GM19193 (cell line): ENCODE data around the gene ANKRD61.

Experiments used
- POLR2A ChIP-seq: IDR thresholded peaks from 4 replicates; pipeline ENCODE4 v1.6.1; 2011; ENCODE audit not compliant: insufficient read depth, insufficient read length; ENCODE audit errors: extremely low read depth

ANKRD61 gene

DNA sequence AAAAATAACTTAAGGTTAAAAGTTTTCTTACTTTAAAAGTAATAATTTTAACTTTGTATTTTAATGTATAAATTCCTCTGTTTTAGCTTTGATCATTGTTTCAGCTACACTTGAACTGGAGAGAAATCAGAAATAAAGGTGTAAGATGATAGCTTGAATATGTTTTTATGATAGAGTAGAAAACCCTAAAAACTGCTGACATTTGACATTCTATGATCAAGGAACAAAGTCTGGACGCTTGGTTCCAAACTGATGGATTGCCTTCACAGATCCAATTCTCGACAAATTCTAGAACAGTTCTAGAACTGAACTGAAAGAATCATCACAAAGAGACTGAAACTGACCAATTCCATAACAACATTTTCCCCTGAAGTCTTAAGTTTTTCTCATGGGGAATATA is at the start of gene ANKRD61:
ANKRD61 (plus strand) TSS at position 389 of the 400 bp plus-strand sequence; CDS start at position 389, 0 bp downstream.
- no peak for TF ChIP-seq POLR2A

DNA sequence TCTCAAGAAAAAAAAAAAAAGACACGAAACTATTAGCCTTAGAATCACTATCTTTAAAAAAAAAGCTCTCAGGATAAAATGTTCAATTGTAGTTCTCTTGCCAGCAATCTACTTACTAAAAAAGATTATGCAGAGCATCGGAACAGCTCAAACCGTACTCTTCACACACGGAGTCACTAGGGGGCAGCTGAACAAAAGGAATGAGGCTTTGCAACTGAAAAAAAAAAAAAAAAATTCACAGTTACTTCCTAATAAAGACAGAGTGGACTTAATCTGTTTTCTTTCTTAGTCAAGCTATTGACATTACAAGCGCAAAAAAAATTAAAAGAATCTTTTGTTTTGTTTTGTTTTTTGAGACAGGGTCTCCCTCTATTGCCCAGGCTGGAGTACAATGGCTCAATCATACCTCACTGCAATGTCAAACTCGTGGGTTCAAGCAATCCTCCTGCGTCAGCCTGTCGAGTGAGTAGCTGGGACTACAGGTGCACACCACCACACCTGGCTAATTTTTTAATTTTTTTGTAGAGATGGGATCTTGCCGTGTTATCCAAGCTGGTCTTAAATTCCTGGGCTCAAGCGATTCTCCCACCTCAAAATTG is 33.9 kb upstream of the ANKRD61 start:
- TF ChIP-seq POLR2A = no peak

DNA sequence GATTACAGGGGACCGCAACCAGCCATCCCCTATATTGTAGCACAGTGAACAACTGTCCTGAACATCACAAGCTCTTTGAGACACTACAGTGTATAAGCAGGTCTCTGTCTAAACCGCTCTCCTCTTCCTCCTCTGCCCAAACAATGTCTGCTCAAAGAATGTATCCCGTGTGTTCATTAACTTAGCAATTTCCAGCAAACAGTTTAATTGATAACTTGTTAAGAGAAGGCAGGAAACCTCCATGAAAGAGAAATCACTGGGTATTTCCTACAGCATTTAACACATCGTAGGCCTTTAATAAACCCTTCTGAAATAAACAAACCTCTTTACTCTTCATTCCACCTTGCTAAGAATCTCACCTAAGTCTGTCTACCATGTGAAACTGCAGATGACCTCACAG is 23.8 kb upstream of the ANKRD61 start:
- TF ChIP-seq POLR2A = no peak

DNA sequence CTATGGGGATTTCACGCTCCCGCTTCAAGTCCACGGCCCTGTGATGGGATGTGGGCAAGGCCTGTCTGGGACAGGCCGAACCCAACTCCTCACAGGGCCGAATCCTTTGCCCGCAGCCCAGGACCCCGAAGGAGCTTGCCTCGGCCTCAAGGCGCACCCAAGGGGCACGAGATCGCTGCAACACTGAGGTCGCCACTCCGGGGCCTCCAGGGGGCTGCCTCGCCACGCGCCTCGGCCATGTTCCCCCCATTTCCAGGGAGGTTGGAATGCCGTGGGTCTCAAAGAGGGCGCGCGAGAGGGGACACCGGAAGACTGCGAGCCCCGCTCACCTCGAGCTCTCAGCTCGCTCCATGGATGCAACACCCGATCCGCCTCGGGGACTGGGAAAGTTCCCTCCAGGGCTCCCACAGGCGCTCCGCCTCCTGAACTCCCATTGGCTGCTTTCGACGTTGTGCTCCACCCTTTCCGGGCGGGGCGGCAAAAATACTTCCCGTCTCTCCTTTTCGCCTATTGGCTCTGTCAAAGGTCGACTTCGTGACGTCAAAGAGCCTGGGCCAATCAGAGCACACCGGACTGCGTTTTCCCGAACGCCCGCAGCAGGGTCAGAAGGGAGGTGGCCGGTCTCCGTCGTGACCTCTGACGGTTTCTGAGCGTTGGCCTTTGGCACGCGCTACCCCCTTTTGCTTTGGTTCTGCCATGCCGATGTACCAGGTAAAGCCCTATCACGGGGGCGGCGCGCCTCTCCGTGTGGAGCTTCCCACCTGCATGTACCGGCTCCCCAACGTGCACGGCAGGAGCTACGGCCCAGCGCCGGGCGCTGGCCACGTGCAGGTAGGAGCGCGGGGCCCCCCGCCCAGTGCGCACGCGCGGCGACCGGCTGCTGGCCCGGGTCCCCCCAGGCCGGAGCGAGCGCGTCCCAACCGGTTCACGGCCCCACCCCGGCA is 22.2 kb upstream of the ANKRD61 start, which contains the start of the genes AIMP2 and PMS2:
AIMP2 (plus strand) TSS at position 605 of the 944 bp plus-strand sequence; CDS start at position 697, 92 bp downstream.
PMS2 (minus strand) TSS at position 382 of the 944 bp plus-strand sequence; CDS start at position 352, 30 bp downstream.
- TF ChIP-seq POLR2A = peak; percentile 88

DNA sequence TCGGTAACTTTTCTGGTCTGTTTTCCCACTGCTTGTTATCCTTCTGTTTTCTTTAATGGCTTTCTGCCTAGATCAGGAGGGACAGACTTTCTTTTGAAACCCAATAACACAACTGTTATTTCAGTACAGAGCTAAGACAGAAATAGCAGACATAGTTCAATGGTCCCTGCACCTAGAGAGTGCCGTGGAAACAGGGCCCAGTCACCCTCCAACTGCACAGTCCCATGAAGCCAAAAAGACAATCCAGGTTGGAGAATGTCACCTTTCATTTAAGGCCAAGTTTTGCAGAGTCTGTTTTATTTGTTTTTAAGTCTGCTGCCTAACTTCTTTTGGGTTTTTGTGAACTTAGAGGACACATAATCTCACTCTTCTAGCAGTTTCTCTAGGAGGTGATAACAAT is 19.6 kb upstream of the ANKRD61 start:
- TF ChIP-seq POLR2A = no peak

DNA sequence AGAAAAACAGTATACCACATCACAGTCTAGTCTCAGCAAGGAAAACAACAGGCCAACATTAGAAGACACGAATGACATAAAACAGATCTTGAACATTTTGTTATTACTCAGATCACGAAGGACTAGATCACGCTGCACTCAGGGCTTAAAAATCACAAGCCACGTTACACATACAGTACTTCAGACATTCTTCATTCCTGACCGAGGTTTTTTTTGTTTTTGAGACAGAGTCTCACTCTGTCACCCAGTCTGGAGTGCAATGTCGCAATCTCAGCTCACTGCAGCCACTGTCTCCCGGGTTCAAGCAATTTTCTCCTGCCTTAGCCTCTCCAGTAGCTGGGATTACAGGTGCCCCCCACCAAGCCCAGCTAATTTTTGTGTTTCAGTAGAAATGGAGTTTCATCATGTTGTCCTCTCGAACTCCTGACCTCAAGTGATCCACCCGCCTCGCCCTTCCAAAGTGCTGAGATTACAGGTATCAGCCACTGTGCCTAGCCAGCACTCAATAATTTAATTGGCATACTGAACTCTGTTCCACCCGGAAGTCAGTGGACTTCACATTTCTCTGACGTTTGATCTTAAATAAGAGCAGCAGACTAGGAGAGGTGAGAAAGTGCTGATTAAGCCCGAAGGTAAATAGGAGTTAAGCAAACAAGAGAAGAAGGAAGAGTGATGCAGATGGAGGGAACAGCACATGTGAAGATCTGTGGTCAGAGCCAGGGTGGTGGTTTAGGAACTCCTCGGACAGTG is 18.6 kb upstream of the ANKRD61 start:
- no peak for TF ChIP-seq POLR2A

DNA sequence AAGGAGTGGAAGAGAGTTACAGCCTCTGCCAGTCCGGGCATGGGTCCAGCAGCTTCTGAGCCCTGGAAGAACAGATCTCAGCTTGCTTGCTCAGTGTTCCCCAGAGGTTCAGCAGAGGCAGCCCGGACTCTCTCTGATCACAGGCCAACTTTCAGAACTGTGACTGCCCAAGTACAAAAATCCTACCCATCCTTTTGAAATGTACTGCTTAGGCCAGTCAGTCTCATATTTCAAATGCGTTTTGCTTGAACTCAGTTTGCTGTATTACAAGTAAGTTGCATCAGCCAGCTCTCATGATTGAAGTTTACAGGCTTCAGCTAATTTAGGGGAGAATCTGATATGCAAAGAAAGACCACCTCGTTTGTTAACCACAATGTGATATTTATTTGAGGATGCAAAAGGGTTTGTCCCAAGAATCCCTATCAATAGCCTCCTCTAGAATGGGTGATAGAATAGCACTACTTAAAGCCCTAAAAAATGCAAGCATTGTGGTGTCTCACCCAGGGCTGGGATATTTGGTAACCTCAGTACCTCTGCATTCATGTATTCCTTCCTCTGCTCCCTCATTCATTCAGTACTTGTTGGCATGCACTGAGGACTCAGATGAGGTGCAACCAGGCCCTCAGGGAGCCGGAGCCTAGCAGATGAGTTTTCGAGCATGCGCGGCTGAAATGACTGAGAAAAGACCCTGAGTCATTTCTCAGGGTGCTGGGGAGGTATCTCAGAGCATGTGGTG is 15.1 kb upstream of the ANKRD61 start:
- no peak for TF ChIP-seq POLR2A

DNA sequence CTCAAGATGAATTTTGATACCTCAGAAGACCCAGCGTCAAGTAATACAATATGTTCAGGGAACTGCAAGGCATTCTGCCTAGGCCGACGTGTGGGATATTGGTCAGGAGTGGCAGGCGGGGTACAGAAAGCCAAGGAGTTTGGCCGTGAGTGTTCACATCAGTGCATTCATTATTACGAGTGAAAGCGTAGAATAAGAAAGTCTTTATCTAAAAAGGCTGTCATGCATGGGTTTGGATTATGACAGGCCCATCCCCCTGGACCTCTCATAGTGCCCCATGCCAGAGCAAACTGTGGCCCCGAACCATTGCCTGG is 14.6 kb upstream of the ANKRD61 start:
- TF ChIP-seq POLR2A = no peak

DNA sequence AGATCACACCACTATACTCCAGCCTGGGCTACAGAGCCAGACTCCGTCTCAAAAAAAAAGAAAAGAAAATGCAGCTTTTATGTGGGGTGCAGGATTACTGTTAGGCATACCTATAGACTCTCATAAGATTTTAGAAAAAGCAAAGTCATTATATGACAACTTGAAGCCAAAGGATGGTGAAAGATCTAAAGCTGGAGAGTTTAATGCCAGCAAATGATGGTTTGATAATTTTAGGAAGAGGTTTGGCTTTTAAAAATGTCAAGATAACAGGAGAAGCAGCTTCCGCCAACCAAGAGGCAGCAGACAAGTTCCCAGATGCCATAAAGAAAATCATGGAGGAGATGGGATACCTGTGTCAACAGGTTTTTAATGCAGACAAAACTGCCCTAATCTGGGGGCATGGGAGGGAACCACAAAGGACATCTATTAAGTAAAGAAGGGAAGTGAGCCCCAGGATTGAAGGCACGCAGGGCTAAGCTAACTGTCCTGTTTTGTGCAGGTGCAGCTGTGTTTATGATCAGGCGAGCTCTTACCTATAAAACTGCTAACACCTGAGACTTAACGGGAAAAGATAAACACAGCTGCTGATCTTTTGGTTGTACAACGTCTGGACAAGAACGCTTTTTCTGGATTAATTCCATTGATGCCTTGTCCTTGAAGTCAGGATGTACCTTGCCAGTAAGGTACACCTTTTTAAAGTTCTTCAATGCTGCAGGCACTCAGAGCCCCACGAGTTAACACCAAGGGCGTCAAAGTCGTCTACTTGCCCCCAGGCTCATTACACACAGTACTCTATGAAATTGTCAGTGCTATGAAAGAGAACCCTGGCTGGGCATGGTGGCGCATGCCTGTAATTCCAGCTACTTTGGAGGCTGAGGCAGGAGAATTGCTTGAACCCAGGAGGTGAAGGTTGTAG is 10.5 kb upstream of the ANKRD61 start:
- no peak for TF ChIP-seq POLR2A

DNA sequence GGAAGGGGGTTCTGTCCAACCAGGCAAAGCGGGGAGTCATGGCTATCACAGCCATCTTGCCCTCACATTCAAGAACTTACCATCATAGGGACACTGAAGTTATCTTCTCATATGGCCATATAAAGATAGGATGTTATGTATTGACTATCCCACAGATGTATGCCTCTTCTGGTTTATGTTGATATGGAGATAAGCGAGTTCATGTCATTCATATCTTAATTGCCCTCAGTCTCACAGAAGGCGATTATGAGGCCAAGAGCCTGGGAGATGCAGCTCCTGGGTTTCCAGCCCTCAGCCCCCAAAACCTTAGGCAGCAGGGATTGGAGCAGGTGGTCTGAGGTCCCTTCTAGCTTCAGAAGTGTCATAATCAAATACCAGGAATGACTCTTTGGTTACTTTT is 8.5 kb upstream of the ANKRD61 start:
- no peak for TF ChIP-seq POLR2A

DNA sequence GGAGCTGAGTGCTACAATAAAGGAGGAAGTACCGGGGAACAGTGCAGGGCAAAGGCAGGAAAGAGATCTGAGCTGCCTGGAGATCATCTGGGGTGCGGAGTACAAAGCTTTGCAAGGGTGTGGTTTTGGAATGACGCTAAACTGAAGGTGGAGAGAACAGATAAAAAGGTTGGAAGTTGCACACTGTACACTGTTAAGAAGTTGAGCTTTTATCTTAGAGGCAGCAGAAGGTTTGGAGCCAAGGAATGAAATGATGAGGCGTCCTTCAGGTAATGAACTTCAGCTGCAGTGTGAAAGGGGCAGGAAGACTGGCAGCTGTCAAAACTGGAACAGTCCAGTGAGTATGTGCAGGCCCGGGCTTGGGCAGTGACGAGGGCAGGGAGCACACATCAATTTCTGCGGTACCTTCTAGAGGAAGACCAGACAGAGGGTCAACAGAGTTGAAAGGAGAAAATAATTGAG is 7.2 kb upstream of the ANKRD61 start:
- no peak for TF ChIP-seq POLR2A

DNA sequence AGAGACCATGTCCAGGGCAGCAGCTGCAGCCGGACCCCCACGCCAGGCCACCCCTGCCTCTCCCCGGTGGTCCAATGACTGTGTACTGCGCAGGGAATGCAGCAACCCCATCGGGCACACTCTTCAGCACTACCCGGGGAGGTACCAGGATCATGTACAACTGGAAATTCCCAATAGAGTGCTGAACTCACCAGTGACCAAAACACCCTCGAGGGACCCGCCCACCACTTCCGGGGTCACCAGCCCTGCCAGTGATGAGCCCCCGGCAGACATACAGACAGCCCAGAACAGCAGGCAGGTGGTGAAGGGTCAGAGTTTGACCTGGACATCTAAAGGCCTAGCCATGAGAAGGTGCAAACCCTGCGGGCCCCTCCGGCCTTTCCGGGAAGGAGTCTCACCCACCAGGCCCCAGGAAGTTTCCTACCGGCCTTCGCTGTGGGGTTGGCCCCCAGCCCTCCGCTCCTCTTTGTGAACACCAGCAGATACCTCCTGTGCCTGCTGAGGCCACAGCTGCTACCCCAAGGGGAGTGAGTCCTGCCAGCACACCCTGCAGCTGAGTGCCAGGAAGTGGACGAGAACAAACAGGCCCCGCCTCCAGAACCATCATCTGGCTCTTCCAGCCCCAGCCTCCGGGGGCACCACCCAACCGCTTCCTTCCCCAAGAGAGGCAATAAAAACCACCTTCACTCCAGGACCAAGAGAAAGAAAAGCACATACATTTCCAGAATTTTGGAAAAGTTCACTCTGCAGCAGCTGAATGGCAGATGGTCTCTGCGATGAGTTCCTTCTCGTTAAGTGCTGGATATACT is 5.0 kb upstream of the ANKRD61 start:
- no peak for TF ChIP-seq POLR2A
